Psoas muscle (tissue), 8 donors: ENCODE measurements around the gene BTBD16. TPM values are rescaled to one million over a fixed set of nuclear protein-coding genes. Genes with fewer than 3 reads are reported as not detected.

Experiments
- ATAC-seq, 4 donors: fragments of 200-7000 bp; cut with Tn5 transposase; one replicate each; pipeline ENCODE4 v1.9.1; 2020; ENCODE audit warnings: moderate library complexity in 3 of 4, mild to moderate bottlenecking in 2 of 4
- DNase-seq, 2 donors: peaks; one replicate each; pipeline ENCODE4 v3.0.0-alpha.2; 2020
- H3K27ac ChIP-seq: fragments of 200-600 bp; one replicate; pipeline ENCODE4 v1.8.0; 2022
- H3K27me3 ChIP-seq, 3 donors: fragments of 200-600 bp in 1 of 3; one replicate each; pipeline versions ENCODE4 v1.6.1 to v1.8.0; 2013 to 2022; ENCODE audit warnings: low read length in 2 of 3, mild to moderate bottlenecking in 2 of 3, moderate library complexity in 1 of 3; ENCODE audit not compliant: insufficient read depth in 3 of 3
- H3K36me3 ChIP-seq, 2 donors: fragments of 200-600 bp in 1 of 2; one replicate each; pipeline versions ENCODE4 v1.6.1 to v1.8.0; 2013 to 2022; ENCODE audit warnings: low read depth in 1 of 2, mild to moderate bottlenecking in 1 of 2, moderate library complexity in 1 of 2; ENCODE audit not compliant: insufficient read depth in 1 of 2
- H3K4me1 ChIP-seq: fragments of 200-600 bp; one replicate; pipeline ENCODE4 v1.8.0; 2022
- H3K4me3 ChIP-seq: fragments of 200-600 bp; one replicate; pipeline ENCODE4 v1.8.0; 2022; ENCODE audit warnings: mild to moderate bottlenecking
- H3K9me3 ChIP-seq: fragments of 200-600 bp; one replicate; pipeline ENCODE4 v1.8.0; 2022
- WGBS, 3 donors: extraction: QIAGEN DNeasy Blood & Tissue Kit; methylation state at CpG; one replicate each; pipeline versions ENCODE4 v1.1.6 to v1.1.7; 2013; 5-methylcytosine and 5-hydroxymethylcytosine counted together
- intact Hi-C, 2 donors: fragments of 100-400 bp; cut with DNase I; formaldehyde crosslinking; loops; one replicate each; pipeline versions ENCODE4 v1.11.0 to v1.14.2; 2022
- polyA plus RNA-seq, 3 donors: library from polyadenylated mRNA; stranded (reverse); fragments of 200-250 nt; gene quantifications; one replicate each; pipeline ENCODE4 v1.2.3, GENCODE V29; 2013
- total RNA-seq, 4 donors: library from RNA; stranded (reverse); fragmentation: NEBNext Ultra II Directional in 2 of 4; extraction: Animal tissue kit (Norgen Biotek cat#: 25700) in 2 of 4; gene quantifications; one replicate each; pipeline versions ENCODE4 v1.2.1 to v1.2.4, GENCODE V29; 2021 to 2023
- TF ChIP-seq, protein P1 (sequence below): fragments of 200-600 bp; IDR thresholded peaks from one replicate; pipeline ENCODE4 v1.8.0; 2022; ENCODE audit warnings: antibody characterized with exemption
- donor health status: healthy with polysubstance abuse.
- donor health status: DM: no; HTN: no; CAD: no; lungs with moderate emphysema.
- donor health status: Bipolar disorder and iron deficiency.
- donor health status: healthy.
- donor health status: DM: yes; HTN: yes; CAD: no.
- donor health status: DM: no; HTN: no; CAD: no.
- donor health status: DM: no; HTN: no; CAD: no.
- donor health status: DM: yes; HTN: yes; CAD: no.

Gene BTBD16
- total and polyA plus RNA-seq, 7 donors, result 0.14 to 0.58 (median 0.32) TPM; not detected in 4

DNA sequence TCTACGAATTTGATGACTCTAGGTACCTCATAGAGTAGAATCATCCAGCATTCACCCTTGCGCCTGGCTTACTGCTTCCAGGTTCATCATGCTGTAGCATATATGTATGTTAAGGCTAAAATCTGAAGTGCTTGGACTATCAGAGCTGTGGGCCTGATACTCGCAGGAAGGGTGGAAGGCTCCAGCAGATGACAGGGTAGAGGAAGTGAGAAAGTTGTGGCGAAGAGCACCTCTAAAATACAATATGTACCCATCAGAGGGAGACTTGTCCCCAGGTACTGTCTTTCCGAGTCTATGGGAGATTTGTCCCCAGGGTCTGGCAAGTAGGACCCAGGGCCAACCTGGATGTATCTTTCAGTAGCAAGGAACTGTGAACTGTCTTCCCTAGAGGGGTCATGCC, 55.3 kb downstream of the BTBD16 start:
- TF ChIP-seq, protein P1, sequence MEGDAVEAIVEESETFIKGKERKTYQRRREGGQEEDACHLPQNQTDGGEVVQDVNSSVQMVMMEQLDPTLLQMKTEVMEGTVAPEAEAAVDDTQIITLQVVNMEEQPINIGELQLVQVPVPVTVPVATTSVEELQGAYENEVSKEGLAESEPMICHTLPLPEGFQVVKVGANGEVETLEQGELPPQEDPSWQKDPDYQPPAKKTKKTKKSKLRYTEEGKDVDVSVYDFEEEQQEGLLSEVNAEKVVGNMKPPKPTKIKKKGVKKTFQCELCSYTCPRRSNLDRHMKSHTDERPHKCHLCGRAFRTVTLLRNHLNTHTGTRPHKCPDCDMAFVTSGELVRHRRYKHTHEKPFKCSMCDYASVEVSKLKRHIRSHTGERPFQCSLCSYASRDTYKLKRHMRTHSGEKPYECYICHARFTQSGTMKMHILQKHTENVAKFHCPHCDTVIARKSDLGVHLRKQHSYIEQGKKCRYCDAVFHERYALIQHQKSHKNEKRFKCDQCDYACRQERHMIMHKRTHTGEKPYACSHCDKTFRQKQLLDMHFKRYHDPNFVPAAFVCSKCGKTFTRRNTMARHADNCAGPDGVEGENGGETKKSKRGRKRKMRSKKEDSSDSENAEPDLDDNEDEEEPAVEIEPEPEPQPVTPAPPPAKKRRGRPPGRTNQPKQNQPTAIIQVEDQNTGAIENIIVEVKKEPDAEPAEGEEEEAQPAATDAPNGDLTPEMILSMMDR, result no peak
- no peak for DNase-seq
- WGBS, 3 donors, result 90 to 96% (median 91%) methylated on average over 5 of the region's 5 CpGs
- no peak for ATAC-seq
- no peaks in the 10 kb centered on the region for H3K9me3 ChIP-seq
- intact Hi-C loops, result loop anchor here in 1 of 2 donors (2.0 kb wide), 1 partner anchor 36 kb away; no protein-coding TSS in a partner anchor
- H3K4me1 ChIP-seq, result no peaks in the 10 kb centered on the region
- no peak overlapping the region for H3K27ac ChIP-seq
- H3K4me3 ChIP-seq, result no peak overlapping the region
- no peaks in the 10 kb centered on the region for H3K36me3 ChIP-seq
- peaks cover 0 to 3% (median 0%) of the 10 kb centered on the region in 3 donors for H3K27me3 ChIP-seq

DNA sequence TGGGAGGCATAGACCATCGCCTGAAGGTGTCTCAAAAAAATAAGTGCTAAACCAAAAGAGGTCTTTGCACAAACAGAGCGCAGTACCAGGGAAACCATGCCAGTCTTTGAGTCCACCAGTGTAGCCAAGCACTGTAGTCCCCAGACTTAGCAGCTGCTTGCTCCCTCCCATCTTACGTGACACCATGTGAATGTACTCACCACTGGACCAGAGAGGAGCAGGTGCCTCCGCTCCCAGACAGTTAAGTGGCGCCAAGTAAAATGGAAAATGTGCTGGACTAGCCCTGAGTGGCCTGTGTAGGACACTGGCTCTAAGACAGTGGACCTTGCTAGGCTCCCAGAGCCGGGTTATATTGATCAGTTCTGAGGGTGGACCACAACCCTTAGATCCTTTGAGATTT, 55.7 kb downstream of the BTBD16 start:
- H3K4me1 ChIP-seq, result no peaks in the 10 kb centered on the region
- H3K9me3 ChIP-seq, result no peaks in the 10 kb centered on the region
- H3K27me3 ChIP-seq, result peaks cover 0 to 3% (median 0%) of the 10 kb centered on the region in 3 donors
- no peak for ATAC-seq
- TF ChIP-seq, protein P1, result no peak
- DNase-seq, result no peak
- H3K36me3 ChIP-seq, result no peaks in the 10 kb centered on the region
- H3K4me3 ChIP-seq, result no peak overlapping the region
- intact Hi-C loops, result loop anchor here in 1 of 2 donors (2.0 kb wide), 1 partner anchor 36 kb away; no protein-coding TSS in a partner anchor
- 69 to 86% (median 70%) methylated on average over 6 of the region's 6 CpGs for WGBS, 3 donors
- H3K27ac ChIP-seq, result no peak overlapping the region

DNA sequence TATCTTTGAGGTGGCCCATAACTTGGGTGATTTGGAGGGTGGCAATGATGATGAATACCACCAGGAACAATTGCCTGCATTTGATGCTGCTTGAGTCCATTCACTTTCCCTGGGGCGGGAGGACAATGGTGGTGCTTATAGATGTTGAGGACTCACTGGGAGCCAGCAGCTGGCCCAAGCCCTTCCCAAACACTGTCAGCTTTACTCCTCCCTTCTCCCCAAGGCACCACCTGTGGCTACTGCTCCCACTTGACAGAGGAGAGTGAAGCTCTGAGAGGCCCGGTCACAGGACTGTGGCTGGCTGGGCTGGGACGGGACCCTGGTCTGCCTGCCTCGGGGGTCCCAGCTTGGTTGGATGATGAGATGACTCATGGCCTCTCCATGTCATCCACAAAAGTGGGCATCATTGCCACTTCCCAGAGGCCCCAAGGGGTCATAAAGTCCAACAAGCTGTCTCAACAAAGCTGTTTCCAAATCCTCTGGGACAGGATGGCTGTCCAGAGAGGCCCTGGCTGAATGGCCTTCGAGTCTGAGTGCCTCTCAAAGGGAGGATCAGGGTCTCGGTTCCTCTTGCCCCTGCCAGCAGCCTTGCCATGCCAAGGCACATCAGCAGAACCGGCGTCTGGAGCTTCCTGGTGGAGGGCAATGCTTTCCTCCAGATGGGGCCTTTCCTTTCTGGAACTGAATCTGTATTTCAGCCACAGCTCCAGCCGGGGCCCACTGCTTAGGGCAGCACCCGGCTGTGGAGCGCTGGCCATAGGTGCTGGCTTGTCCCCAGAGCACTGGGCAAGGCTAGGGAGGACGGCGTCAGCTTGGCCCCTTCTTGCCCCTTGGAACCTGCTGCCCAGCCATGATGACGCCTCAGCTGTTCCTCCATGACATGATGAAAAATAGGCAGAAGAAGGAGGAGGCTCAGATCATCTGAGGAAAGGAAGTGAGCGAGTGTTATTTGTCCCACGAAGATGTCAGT, 56.4 kb downstream of the BTBD16 start:
- no peaks in the 10 kb centered on the region for H3K9me3 ChIP-seq
- no peak for ATAC-seq
- DNase-seq, result no peak
- H3K27ac ChIP-seq, result no peak overlapping the region
- H3K4me3 ChIP-seq, result no peak overlapping the region
- intact Hi-C loops, result loop anchor here in 1 of 2 donors (2.0 kb wide), 1 partner anchor 35 kb away; no protein-coding TSS in a partner anchor
- no peaks in the 10 kb centered on the region for H3K4me1 ChIP-seq
- 82 to 87% (median 83%) methylated on average over 16 of the region's 16 CpGs for WGBS, 3 donors
- no peaks in the 10 kb centered on the region for H3K27me3 ChIP-seq
- H3K36me3 ChIP-seq, result no peaks in the 10 kb centered on the region
- TF ChIP-seq, protein P1, result no peak

DNA sequence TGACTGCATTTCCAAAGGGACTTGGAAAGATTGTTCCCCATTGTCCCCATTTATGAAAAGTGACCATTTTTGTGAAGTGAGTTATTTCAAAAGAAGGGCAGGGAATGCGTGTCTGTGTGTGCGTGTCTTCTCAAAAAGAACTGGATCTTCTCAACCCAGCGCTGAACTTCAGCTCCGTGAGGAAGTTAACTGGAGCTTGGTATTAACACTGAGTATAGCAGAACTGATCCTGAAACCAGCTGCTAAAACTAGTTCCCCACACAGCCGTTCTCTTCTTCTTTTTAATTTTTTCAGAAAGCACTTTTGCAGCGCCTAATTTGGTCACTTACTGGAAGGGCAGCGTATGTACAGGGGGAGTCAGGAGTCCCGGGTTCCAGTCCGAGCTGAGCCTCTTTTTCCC, 57.6 kb downstream of the BTBD16 start:
- WGBS, 3 donors, result 66 to 82% (median 76%) methylated on average over 9 of the region's 9 CpGs
- no peaks in the 10 kb centered on the region for H3K36me3 ChIP-seq
- TF ChIP-seq, protein P1, result no peak
- DNase-seq (no peak), ATAC-seq (no peak)
- intact Hi-C loops, result no loop called here
- H3K27me3 ChIP-seq, result no peaks in the 10 kb centered on the region
- no peak overlapping the region for H3K4me3 ChIP-seq
- no peak overlapping the region for H3K27ac ChIP-seq
- no peaks in the 10 kb centered on the region for H3K9me3 ChIP-seq
- H3K4me1 ChIP-seq, result no peaks in the 10 kb centered on the region
